HUES6 (cell line): ENCODE measurements around the gene DTX3.

ENCODE experiments used
- H3K27ac ChIP-seq: 2 replicates; pipeline ENCODE4 v1.7.0; 2013; ENCODE audit warnings: low read depth, mild to moderate bottlenecking, low read length, inconsistent platforms
- H3K27me3 ChIP-seq: 2 replicates; pipeline ENCODE4 v1.6.1; 2013; ENCODE audit warnings: low read length; ENCODE audit not compliant: control insufficient read depth, insufficient read depth
- H3K36me3 ChIP-seq: 2 replicates; pipeline ENCODE4 v1.6.1; 2013; ENCODE audit warnings: low read length; ENCODE audit not compliant: control insufficient read depth, insufficient read depth
- H3K4me1 ChIP-seq: 2 replicates; pipeline ENCODE4 v1.6.1; 2013; ENCODE audit warnings: low read length; ENCODE audit not compliant: control insufficient read depth, insufficient read depth
- H3K4me3 ChIP-seq: 2 replicates; pipeline ENCODE4 v1.5.1; 2013; ENCODE audit warnings: low read depth, low read length
- H3K9ac ChIP-seq: one replicate; pipeline ENCODE4 v1.6.1; 2013; ENCODE audit warnings: mild to moderate bottlenecking, low read length
- H3K9me3 ChIP-seq: 2 replicates; pipeline ENCODE4 v1.6.1; 2013; ENCODE audit warnings: low read depth, low read length; ENCODE audit not compliant: control insufficient read depth, insufficient read depth

The DTX3 gene

GRCh38 chr12:57621497-57622292, 17.1 kb downstream of the DTX3 start:
- Histone ChIP-seq H3K4me3 (peak overlapping the region; percentile 57), H3K4me1 (peaks cover 16% of the 10 kb centered on the region; the same call in 1 of the 2 replicates), H3K36me3 (no peaks in the 10 kb centered on the region), H3K27ac (no peak overlapping the region), H3K27me3 (peaks cover 99% of the 10 kb centered on the region), H3K9ac (no peak overlapping the region), H3K9me3 (no peaks in the 10 kb centered on the region)

- Histone ChIP-seq H3K27me3 (peaks cover 100% of the 10 kb centered on the region), H3K9ac (no peak overlapping the region), H3K27ac (no peak overlapping the region), H3K4me1 (peaks cover 16% of the 10 kb centered on the region), H3K4me3 (no peak overlapping the region; the same call in 1 of the 2 replicates), H3K36me3 (no peaks in the 10 kb centered on the region), H3K9me3 (no peaks in the 10 kb centered on the region)
These were observed 17.9 kb downstream of the DTX3 start for GRCh38 chr12:57622293-57623245.

DNA sequence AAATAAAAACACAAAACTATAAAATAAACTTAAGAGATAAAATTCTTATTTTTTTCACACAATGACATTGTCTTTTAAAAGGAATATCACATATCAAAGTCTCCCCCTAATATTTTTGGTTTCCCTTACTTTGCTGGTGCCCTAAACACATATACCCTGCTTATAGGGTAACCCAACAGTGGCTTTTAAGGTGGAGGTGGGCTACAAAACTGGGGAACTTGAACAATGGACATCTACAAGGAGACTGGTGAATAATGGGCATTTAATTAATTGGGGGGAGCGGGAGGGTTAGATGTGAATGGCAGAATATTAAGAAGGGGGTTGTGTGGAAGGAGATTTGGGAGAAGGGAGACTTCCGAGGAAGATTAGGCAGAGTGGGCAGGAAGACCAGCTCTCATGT, 18.8 kb downstream of the DTX3 start:
- H3K9ac ChIP-seq = no peak overlapping the region
- H3K4me3 ChIP-seq = no peak overlapping the region
- peaks cover 20% of the 10 kb centered on the region for H3K4me1 ChIP-seq
- H3K36me3 ChIP-seq = no peaks in the 10 kb centered on the region
- no peaks in the 10 kb centered on the region for H3K9me3 ChIP-seq
- H3K27ac ChIP-seq = no peak overlapping the region
- peaks cover 100% of the 10 kb centered on the region for H3K27me3 ChIP-seq

DNA sequence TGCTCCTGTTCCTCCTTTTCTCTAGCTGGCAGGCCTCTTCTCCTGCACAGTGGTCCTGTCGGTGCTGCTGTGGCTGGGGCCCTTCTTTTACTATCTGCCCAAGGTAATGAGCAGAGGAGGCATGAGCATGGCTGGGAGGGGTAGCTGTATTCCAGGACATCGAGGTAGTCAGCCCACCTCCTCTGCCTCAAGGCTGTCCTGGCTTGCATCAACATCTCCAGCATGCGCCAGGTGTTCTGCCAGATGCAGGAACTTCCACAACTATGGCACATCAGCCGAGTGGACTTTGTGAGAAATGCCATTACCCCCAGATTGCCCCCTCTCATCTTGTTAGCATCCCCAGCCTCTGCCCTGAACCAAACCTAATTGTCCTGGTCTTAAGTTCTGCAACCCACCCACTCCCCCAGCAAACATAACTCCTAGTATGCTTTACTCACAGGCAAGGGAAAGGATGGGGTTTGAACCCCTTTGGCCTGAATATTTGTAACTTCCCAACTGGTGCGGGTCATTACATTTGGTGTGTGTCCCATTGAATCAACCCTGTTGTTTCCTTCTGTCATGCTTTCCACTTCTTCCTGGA, 19.3 kb downstream of the DTX3 start:
- H3K27ac ChIP-seq = no peak overlapping the region
- peaks cover 19% of the 10 kb centered on the region for H3K4me1 ChIP-seq
- peaks cover 100% of the 10 kb centered on the region for H3K27me3 ChIP-seq
- H3K4me3 ChIP-seq = no peak overlapping the region
- H3K9me3 ChIP-seq = no peaks in the 10 kb centered on the region
- H3K9ac ChIP-seq = no peak overlapping the region
- no peaks in the 10 kb centered on the region for H3K36me3 ChIP-seq

DNA sequence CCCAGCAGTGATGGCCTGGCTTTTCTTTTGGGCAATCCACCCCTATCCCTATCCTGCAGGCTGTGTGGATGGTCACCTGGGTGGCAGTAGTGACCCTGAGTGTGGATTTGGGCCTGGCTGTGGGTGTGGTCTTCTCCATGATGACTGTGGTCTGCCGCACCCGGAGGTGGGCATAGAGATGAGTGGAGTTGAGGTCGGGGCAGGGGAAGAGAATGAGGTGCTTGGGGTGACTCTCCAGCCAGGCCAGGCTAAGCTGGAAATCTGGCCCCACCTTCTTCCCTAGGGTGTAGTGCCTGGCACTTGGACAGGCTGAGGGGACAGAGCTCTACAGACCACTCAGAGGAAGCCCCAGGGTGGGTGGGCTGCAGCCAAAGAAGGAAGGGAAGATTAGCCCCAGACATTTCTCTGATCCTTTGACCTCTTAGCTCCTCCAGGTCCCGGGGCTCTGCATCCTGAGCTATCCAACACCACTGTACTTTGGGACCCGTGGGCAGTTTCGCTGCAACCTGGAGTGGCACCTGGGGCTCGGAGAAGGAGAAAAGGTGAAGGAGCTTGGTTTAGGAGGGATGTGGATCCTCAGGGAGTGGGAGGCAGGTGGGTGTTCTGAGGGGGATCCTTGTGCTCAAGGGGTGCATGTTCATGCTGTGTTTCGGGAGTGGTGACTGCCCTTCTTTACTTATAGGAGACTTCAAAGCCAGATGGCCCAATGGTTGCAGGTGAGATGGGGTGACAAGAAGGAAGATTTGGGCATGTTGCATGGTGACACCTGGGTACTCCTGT, 20.0 kb downstream of the DTX3 start:
- Histone ChIP-seq H3K36me3 (no peaks in the 10 kb centered on the region), H3K4me3 (no peak overlapping the region), H3K27me3 (peaks cover 100% of the 10 kb centered on the region), H3K4me1 (peaks cover 14% of the 10 kb centered on the region), H3K27ac (no peak overlapping the region), H3K9ac (no peak overlapping the region), H3K9me3 (no peaks in the 10 kb centered on the region)

GRCh38 chr12:57625261-57626032, 20.8 kb downstream of the DTX3 start:
- no peaks in the 10 kb centered on the region for H3K36me3 ChIP-seq
- H3K9me3 ChIP-seq = no peaks in the 10 kb centered on the region
- H3K9ac ChIP-seq = no peak overlapping the region
- H3K4me3 ChIP-seq = no peak overlapping the region
- no peak overlapping the region for H3K27ac ChIP-seq
- peaks cover 14% of the 10 kb centered on the region for H3K4me1 ChIP-seq
- H3K27me3 ChIP-seq = peaks cover 100% of the 10 kb centered on the region

DNA sequence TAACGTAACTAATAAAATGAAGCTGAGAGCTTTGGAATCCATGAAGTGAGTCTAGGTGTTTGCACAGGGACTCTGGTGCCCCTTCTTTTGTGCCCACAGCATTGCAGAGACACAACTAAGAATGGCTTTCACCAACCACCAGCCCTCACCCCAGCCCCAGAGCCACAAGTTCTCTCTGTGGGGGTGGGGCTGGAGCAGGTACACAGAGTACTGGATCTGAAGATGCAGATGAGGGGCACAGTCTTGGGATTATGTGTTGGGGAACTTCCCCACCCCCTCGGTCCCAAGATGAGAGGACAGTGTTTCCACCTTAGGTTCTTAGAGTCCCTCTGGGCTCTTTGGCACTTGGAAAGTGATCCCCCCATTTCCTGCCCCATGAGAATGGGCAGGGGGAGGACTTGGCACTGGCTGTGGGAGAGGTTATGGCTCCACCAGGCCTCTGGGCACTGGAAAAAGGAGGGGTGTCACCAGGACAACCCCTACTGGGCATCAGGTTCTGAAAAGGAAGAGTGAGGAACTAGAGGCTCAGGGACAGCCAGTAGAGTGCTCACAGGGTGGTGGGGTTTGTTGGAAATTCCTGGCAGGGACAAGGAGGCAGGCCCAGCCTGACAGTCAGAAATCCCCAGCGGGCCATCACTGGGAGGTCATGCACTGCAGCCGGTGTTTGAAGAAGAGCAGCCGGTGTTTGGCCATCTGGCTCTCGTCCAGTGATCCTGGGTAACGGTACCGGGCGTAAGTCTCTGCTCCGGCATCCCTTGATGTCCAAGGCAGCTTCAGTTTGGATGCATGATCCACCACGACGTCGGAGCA, 21.7 kb downstream of the DTX3 start:
- H3K36me3 ChIP-seq = no peaks in the 10 kb centered on the region
- no peaks in the 10 kb centered on the region for H3K9me3 ChIP-seq
- H3K9ac ChIP-seq = no peak overlapping the region
- H3K27me3 ChIP-seq = peaks cover 100% of the 10 kb centered on the region
- no peak overlapping the region for H3K27ac ChIP-seq
- H3K4me1 ChIP-seq = peaks cover 8% of the 10 kb centered on the region
- no peak overlapping the region for H3K4me3 ChIP-seq

- Histone ChIP-seq H3K9ac (no peak overlapping the region), H3K9me3 (no peaks in the 10 kb centered on the region), H3K36me3 (no peaks in the 10 kb centered on the region), H3K27me3 (peaks cover 100% of the 10 kb centered on the region), H3K27ac (no peak overlapping the region), H3K4me1 (peaks cover 10% of the 10 kb centered on the region), H3K4me3 (no peak overlapping the region)
These were observed 22.4 kb downstream of the DTX3 start for GRCh38 chr12:57626921-57627445.

DNA sequence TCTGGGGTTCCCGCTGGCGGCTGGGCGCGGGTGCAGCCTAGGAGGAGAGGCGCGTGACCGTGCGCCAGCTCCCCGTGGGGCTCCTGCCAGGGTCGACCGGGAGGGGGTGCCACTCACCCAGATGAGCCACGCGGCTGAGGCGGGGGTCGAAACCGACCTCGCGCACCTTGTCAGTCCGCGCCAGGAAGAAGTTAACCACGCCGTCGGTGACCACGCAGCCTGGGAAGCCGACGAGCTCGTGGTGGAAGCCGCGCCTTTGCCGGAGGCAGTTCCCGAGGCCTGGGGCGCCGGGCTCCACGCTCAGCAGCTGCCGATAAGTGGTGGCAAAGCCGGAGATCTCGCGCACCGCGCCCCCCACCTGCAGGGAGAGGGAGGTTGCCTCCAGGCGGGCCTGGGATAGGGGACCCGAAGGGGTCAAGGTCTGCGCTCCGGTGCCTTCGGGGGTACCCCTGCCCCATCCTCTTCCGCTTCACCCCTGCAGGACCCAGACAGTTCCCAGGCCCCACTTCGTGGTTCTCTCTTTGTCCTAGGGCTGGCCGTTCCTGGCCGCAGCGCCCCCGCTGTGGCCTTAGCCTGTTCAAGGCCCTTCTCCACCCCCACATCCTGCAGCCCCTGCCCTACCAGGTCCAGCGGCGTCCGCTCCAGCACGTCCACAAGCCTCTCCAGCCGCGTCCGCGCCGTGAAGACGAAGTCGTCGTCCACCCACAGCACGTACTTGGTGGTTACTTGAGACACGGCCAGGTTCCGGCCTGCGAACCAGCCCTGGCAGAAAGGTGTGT, 23.1 kb downstream of the DTX3 start:
- peaks cover 10% of the 10 kb centered on the region for H3K4me1 ChIP-seq
- no peaks in the 10 kb centered on the region for H3K36me3 ChIP-seq
- H3K4me3 ChIP-seq = peak overlapping the region; percentile 41; the same call in 1 of the 2 replicates
- H3K9ac ChIP-seq = no peak overlapping the region
- H3K27me3 ChIP-seq = peaks cover 100% of the 10 kb centered on the region
- no peaks in the 10 kb centered on the region for H3K9me3 ChIP-seq
- H3K27ac ChIP-seq = no peak overlapping the region
